Prostate gland (tissue), 2 donors: Measurements from ENCODE around the gene STAT5A.

ENCODE experiments used
- CTCF ChIP-seq, 4 experiments: fragments of 200-600 bp in 2 of 4; fragments of 450-650 bp in 2 of 4; sonication (generic) in 2 of 4; IDR thresholded peaks; 1 replicate in 3 of 4; 2 replicates in 1 of 4; pipeline ENCODE4 v1.5.1; 2016 to 2019; ENCODE audit warnings: antibody characterized with exemption in 4 of 4, mild to moderate bottlenecking in 2 of 4, moderate library complexity in 2 of 4
- POLR2AphosphoS5 ChIP-seq: sonication (generic); formaldehyde crosslinking; IDR thresholded peaks from one replicate; pipeline ENCODE4 v1.6.1; 2017; ENCODE audit warnings: antibody characterized with exemption

- TF ChIP-seq POLR2AphosphoS5: no peak
- TF ChIP-seq CTCF (IDR thresholded peaks at IDR 0.05): no peak
These were observed 17.5 kb downstream of the STAT5A start for GRCh38 chr17:42305543-42306384.
